K562 (cell line): ENCODE measurements around the gene BROX.

ENCODE experiments used
- BRD4 ChIP-seq: fragments of 200-600 bp; sonication (generic); IDR thresholded peaks from 2 replicates; pipeline ENCODE4 v1.6.1; 2017; ENCODE audit warnings: inconsistent platforms
- JUND ChIP-seq, 2 experiments: IDR thresholded peaks; 2 replicates in 1 of 2; 3 replicates in 1 of 2; pipeline ENCODE4 v1.6.1; 2011; ENCODE audit warnings: borderline replicate concordance in 2 of 2, low read depth in 2 of 2, low read length in 2 of 2, improper control_type of control experiment in 1 of 2, missing biosample characterization in 1 of 2, missing genetic modification characterization in 1 of 2, missing genetic modification reagents in 1 of 2
- NR1H2 ChIP-seq: sonication (generic); formaldehyde crosslinking; IDR thresholded peaks from 2 replicates; pipeline ENCODE4 v1.4.0; 2020; ENCODE audit warnings: mild to moderate bottlenecking, missing genetic modification reagents
- RBM17 ChIP-seq: fragments of 200-400 bp; formaldehyde crosslinking; IDR thresholded peaks from 2 replicates; pipeline ENCODE4 v1.6.1; 2017; ENCODE audit warnings: low read depth, mild to moderate bottlenecking, low read length, borderline replicate concordance
- SOX6 ChIP-seq: fragments of 450-650 bp; IDR thresholded peaks from 2 replicates; pipeline ENCODE4 v1.6.1; 2014; ENCODE audit warnings: mild to moderate bottlenecking
- USF2 ChIP-seq: sonication (generic); formaldehyde crosslinking; IDR thresholded peaks from 2 replicates; pipeline ENCODE4 v1.5.0; 2020; ENCODE audit warnings: missing genetic modification reagents
- ZBTB1 ChIP-seq: sonication (generic); formaldehyde crosslinking; IDR thresholded peaks from 2 replicates; pipeline ENCODE4 v1.8.1; 2023; ENCODE audit warnings: missing genetic modification reagents, low read depth, mild to moderate bottlenecking, borderline replicate concordance
- ZFP30 ChIP-seq: fragments of 250-450 bp; sonication (Bioruptor Pico); IDR thresholded peaks from 2 replicates; pipeline ENCODE4 v1.8.0; 2022; ENCODE audit warnings: moderate library complexity, mild to moderate bottlenecking, inconsistent platforms, borderline replicate concordance
- ZNF224 ChIP-seq: sonication (generic); formaldehyde crosslinking; IDR thresholded peaks from 2 replicates; pipeline ENCODE4 v1.8.0; 2022; ENCODE audit warnings: mild to moderate bottlenecking, missing genetic modification reagents
- TF ChIP-seq, protein P1 (sequence below): sonication (generic); formaldehyde crosslinking; IDR thresholded peaks from 2 replicates; pipeline ENCODE4 v1.8.1; 2023; ENCODE audit warnings: mild to moderate bottlenecking, missing genetic modification reagents
- TF ChIP-seq, protein P2 (sequence below): sonication (generic); formaldehyde crosslinking; IDR thresholded peaks from 2 replicates; pipeline ENCODE4 v1.8.1; 2023; ENCODE audit warnings: mild to moderate bottlenecking, missing genetic modification reagents, moderate library complexity

DNA sequence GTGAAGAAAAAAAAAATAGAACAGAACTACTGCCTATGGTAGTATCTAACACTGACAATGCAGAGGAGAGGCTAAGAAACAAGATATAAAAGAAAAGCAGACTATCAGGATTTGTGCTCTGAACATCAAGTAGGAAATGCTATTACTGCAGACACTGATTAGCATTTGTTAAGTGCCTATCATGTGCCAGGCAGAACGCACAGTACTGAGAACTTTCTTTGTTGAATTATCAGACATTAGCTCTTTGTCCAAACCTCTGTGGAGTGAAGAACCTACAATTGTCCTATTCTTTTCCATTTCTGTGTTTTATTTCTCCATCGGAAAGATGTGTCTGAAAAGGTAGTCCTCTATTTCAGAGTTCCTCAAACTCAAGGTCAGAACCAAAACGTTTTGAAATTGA lies 72.0 kb downstream of the BROX start:
- no peak for TF ChIP-seq JUND (IDR thresholded peaks at IDR 0.05; ENCODE audit: borderline replicate concordance, low read depth, low read length)
- no peak for TF ChIP-seq JUND (tag; IDR thresholded peaks at IDR 0.05; ENCODE audit: borderline replicate concordance, low read depth, low read length)
- TF ChIP-seq NR1H2 = no peak
- TF ChIP-seq, protein P1, sequence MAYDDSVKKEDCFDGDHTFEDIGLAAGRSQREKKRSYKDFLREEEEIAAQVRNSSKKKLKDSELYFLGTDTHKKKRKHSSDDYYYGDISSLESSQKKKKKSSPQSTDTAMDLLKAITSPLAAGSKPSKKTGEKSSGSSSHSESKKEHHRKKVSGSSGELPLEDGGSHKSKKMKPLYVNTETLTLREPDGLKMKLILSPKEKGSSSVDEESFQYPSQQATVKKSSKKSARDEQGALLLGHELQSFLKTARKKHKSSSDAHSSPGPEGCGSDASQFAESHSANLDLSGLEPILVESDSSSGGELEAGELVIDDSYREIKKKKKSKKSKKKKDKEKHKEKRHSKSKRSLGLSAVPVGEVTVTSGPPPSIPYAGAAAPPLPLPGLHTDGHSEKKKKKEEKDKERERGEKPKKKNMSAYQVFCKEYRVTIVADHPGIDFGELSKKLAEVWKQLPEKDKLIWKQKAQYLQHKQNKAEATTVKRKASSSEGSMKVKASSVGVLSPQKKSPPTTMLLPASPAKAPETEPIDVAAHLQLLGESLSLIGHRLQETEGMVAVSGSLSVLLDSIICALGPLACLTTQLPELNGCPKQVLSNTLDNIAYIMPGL (CRISPR knock-in tag) = no peak
- TF ChIP-seq ZFP30 = no peak
- no peak for TF ChIP-seq USF2 (CRISPR knock-in tag)
- no peak for TF ChIP-seq ZNF224 (CRISPR knock-in tag)
- no peak for TF ChIP-seq SOX6
- no peak for TF ChIP-seq RBM17
- TF ChIP-seq, protein P2, sequence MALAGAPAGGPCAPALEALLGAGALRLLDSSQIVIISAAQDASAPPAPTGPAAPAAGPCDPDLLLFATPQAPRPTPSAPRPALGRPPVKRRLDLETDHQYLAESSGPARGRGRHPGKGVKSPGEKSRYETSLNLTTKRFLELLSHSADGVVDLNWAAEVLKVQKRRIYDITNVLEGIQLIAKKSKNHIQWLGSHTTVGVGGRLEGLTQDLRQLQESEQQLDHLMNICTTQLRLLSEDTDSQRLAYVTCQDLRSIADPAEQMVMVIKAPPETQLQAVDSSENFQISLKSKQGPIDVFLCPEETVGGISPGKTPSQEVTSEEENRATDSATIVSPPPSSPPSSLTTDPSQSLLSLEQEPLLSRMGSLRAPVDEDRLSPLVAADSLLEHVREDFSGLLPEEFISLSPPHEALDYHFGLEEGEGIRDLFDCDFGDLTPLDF = no peak
- TF ChIP-seq BRD4 = no peak
- no peak for TF ChIP-seq ZBTB1 (CRISPR knock-in tag)
